Chondrocyte (in vitro differentiated cells): Measurements from ENCODE around the gene PIK3R3. TPM values are rescaled to one million over a fixed set of nuclear protein-coding genes. Genes with fewer than 3 reads are reported as not detected.
A peak's percentile ranks its signal among the peaks of the same experiment; 100 is the strongest.

Experiments used
- DNase-seq: peaks from one replicate; pipeline ENCODE4 v3.0.0; 2021; ENCODE audit warnings: mixed read lengths, low spot score
- H3K27ac Mint-ChIP-seq: one replicate; pipeline ENCODE4 v1.8.0; 2021; ENCODE audit warnings: mild to moderate bottlenecking, moderate library complexity, mixed read lengths; ENCODE audit not compliant: unreplicated experiment
- H3K27me3 Mint-ChIP-seq: 2 replicates; pipeline ENCODE4 v1.8.0; 2021; ENCODE audit warnings: low read depth, mixed read lengths
- H3K36me3 Mint-ChIP-seq: 2 replicates; pipeline ENCODE4 v1.8.0; 2021; ENCODE audit warnings: low read depth, mixed read lengths
- H3K4me1 Mint-ChIP-seq: 2 replicates; pipeline ENCODE4 v1.8.0; 2021; ENCODE audit warnings: low read depth, mild to moderate bottlenecking, mixed read lengths
- H3K4me3 Mint-ChIP-seq: one replicate; pipeline ENCODE4 v1.8.0; 2021; ENCODE audit warnings: mild to moderate bottlenecking, moderate library complexity, mixed read lengths; ENCODE audit not compliant: unreplicated experiment
- H3K9me3 Mint-ChIP-seq: 2 replicates; pipeline ENCODE4 v1.8.0; 2021; ENCODE audit warnings: low read depth, mixed read lengths
- CTCF ChIP-seq: fragments of 200-600 bp; sonication (generic); IDR thresholded peaks from 2 replicates; pipeline ENCODE4 v1.5.0; 2021; ENCODE audit warnings: antibody characterized with exemption, mild to moderate bottlenecking, moderate library complexity
- total RNA-seq: library from RNA; stranded (reverse); gene quantifications from 3 replicates; pipeline ENCODE4 v1.2.1, GENCODE V29; 2021

Gene PIK3R3
- total RNA-seq, 1 donor from 2014 or later: 23.4 TPM

DNA sequence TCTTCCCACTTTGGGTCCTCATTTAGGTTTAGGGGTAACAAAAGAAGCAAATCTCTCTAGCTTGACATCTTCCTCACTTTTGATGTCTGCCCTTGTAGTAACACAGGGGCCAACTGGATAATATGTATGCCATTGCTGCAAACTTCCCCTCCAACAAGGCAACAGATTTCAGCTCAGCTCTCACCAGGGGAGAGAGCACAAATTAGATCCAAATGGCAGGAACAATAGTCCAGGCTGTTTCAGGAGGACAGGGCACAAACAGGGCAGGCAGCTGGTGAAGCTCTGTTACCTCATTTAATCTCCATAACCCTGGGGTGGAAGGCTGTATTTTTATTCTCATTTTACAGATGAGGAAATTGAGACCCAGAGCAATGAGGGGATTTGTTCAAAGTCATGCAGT is 4.3 kb upstream of the PIK3R3 start:
- no peaks in the 10 kb centered on the region for H3K27me3 Mint-ChIP-seq
- H3K27ac Mint-ChIP-seq: peak overlapping the region; percentile 8
- peaks cover 57% of the 10 kb centered on the region for H3K4me1 Mint-ChIP-seq
- H3K36me3 Mint-ChIP-seq: no peaks in the 10 kb centered on the region
- no peaks in the 10 kb centered on the region for H3K9me3 Mint-ChIP-seq
- no peak for TF ChIP-seq CTCF
- no peak for DNase-seq
- no peak overlapping the region for H3K4me3 Mint-ChIP-seq

GRCh38 chr1:46134660-46135331 is 2.4 kb upstream of the PIK3R3 start:
- Mint-ChIP-seq H3K27ac (peak overlapping the region; percentile 100), H3K9me3 (no peaks in the 10 kb centered on the region), H3K4me3 (no peak overlapping the region), H3K4me1 (peaks cover 63% of the 10 kb centered on the region), H3K27me3 (no peaks in the 10 kb centered on the region), H3K36me3 (no peaks in the 10 kb centered on the region)
- no peak for DNase-seq
- no peak for TF ChIP-seq CTCF

- Mint-ChIP-seq H3K27ac (peak overlapping the region; percentile 100), H3K4me3 (peak overlapping the region; percentile 96), H3K27me3 (no peaks in the 10 kb centered on the region), H3K36me3 (no peaks in the 10 kb centered on the region), H3K4me1 (peaks cover 73% of the 10 kb centered on the region), H3K9me3 (no peaks in the 10 kb centered on the region)
- TF ChIP-seq CTCF: no peak
- no peak for DNase-seq
Measured at GRCh38 chr1:46133781-46134350, 1.4 kb upstream of the PIK3R3 start.

GRCh38 chr1:46133181-46133658 is 791 bp upstream of the PIK3R3 start:
- peak; percentile 9 for TF ChIP-seq CTCF
- Mint-ChIP-seq H3K9me3 (no peaks in the 10 kb centered on the region), H3K4me3 (peak overlapping the region; percentile 96), H3K27ac (peak overlapping the region; percentile 100), H3K4me1 (peaks cover 74% of the 10 kb centered on the region), H3K36me3 (no peaks in the 10 kb centered on the region), H3K27me3 (no peaks in the 10 kb centered on the region)
- DNase-seq: no peak

DNA sequence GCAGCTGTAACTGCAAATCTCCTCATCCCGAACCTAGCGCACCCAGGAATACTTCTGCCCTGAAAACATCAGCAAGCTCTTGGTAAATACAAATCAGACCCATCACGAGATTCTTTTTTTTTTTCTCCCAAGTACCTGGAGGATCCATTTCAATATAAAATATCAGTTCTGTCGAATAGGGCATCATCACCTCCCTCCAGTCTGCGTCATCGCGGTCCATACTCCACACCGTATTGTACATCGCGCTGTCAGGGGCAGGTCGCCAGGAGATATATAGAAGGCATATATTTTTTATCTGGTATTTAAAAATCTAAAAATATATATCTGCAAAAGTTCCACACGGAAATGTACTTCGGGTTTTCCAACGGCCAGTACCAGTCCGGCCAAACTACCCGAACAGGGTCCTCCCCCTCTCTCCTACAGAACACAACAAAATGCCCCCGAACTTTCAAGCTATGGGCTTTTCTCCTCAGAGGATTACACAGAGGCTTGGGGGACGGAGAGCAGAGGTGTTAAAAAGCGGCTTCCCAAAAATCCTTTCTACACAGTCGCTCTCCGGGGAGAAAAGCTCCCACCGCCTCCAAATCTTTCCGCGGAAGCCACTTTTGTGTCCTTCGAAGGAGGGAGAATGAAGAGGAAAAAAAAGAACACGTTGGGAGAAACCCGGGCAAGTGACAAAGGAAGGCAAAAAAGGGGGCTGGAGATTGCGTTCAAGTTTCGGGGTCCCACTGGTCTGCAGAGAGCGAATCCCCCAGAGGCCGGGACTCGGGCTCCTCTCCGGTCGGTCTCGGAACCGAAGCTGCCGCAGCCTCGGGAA is 509 bp downstream of the PIK3R3 start:
- Mint-ChIP-seq H3K27ac (peak overlapping the region; percentile 100), H3K27me3 (no peaks in the 10 kb centered on the region), H3K9me3 (no peaks in the 10 kb centered on the region), H3K36me3 (no peaks in the 10 kb centered on the region), H3K4me3 (peak overlapping the region; percentile 96), H3K4me1 (peaks cover 70% of the 10 kb centered on the region)
- no peak for DNase-seq
- no peak for TF ChIP-seq CTCF
